Ishikawa (cell line): Measurements from ENCODE around the gene RBPJ.

Experiments used
- CEBPB ChIP-seq: IDR thresholded peaks from 2 replicates; pipeline ENCODE4 v1.6.1; 2012
- CREB1 ChIP-seq: IDR thresholded peaks from 2 replicates; pipeline ENCODE4 v1.6.1; 2012; ENCODE audit warnings: low read depth
- FOXM1 ChIP-seq: IDR thresholded peaks from 2 replicates; pipeline ENCODE4 v1.6.1; 2012; ENCODE audit warnings: low read depth, borderline replicate concordance
- RAD21 ChIP-seq: IDR thresholded peaks from 2 replicates; pipeline ENCODE4 v1.6.1; 2012; ENCODE audit warnings: low read depth
- REST ChIP-seq: IDR thresholded peaks from 2 replicates; pipeline ENCODE4 v1.6.1; 2012; ENCODE audit warnings: low read depth, mild to moderate bottlenecking
- TAF1 ChIP-seq: IDR thresholded peaks from 2 replicates; pipeline ENCODE4 v1.6.1; 2012; ENCODE audit warnings: low read depth, mild to moderate bottlenecking
- TEAD4 ChIP-seq: IDR thresholded peaks from 2 replicates; pipeline ENCODE4 v1.6.1; 2012
- YY1 ChIP-seq: IDR thresholded peaks from 2 replicates; pipeline ENCODE4 v1.6.1; 2012; ENCODE audit warnings: low read depth
- TF ChIP-seq, protein P1 (sequence below): IDR thresholded peaks from 2 replicates; pipeline ENCODE4 v1.6.1; 2012

- TF ChIP-seq REST: no peak
- TF ChIP-seq, protein P1, sequence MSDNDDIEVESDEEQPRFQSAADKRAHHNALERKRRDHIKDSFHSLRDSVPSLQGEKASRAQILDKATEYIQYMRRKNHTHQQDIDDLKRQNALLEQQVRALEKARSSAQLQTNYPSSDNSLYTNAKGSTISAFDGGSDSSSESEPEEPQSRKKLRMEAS: no peak
- TF ChIP-seq CEBPB: no peak
- no peak for TF ChIP-seq RAD21
- TF ChIP-seq TEAD4: no peak
- no peak for TF ChIP-seq TAF1
- TF ChIP-seq FOXM1: no peak
- no peak for TF ChIP-seq YY1
- TF ChIP-seq CREB1: no peak
Observed at GRCh38 chr4:26289401-26289800, 31.4 kb upstream of the RBPJ start.
